ENCODE measurements around the gene GADL1.

Gene GADL1

GRCh38 chr3:30893678-30894325 is 659 bp downstream of the GADL1 start:
- TF ChIP-seq CTCF (IDR thresholded peaks at IDR 0.05; ENCODE audit: extremely low read depth, insufficient read depth, missing control alignments), result no peak
- DNase-seq (ENCODE audit: low spot score), result no peak

GRCh38 chr3:30890907-30891306 is 3.6 kb downstream of the GADL1 start:
- in situ Hi-C loops (cut with MboI; ENCODE audit: low pct_unique_long_range_greater_than_20kb, low sequenced_read_pairs, unreplicated experiment), result no loop called here
- no peak for DNase-seq (ENCODE audit: low spot score)
- no peak for TF ChIP-seq CTCF (IDR thresholded peaks at IDR 0.05; ENCODE audit: extremely low read depth, insufficient read depth, missing control alignments)

More at GRCh38 chr3:30893678-30894325, 659 bp downstream of the GADL1 start:
- in situ Hi-C loops (cut with MboI; ENCODE audit: low pct_unique_long_range_greater_than_20kb, low sequenced_read_pairs, unreplicated experiment), result no loop called here

GRCh38 chr3:30886888-30887287 is 7.6 kb downstream of the GADL1 start:
- in situ Hi-C loops (cut with MboI; ENCODE audit: low pct_unique_long_range_greater_than_20kb, low sequenced_read_pairs, unreplicated experiment), result no loop called here
- no peak for TF ChIP-seq CTCF (IDR thresholded peaks at IDR 0.05; ENCODE audit: extremely low read depth, insufficient read depth, missing control alignments)
- DNase-seq (ENCODE audit: low spot score), result no peak

DNA sequence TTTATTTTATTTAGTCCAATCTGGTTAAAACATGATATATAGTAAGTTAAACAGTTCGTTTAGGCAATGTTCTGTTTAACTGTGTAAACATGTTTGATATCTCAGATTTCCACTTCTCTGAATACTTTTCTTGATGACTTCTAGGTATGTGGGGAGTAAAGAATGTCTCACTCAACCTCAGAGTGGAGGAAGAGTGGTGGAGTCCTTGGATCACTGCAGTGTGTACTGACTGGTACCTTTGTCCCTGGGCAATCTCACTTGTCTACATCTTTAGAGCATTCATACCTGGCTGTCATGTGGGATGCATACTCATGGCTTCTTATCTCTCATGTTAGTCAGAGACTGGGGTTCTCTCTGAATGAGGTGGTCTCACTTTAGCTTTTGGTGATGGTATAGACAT is 15.6 kb downstream of the GADL1 start:
- in situ Hi-C loops (cut with MboI; ENCODE audit: low pct_unique_long_range_greater_than_20kb, low sequenced_read_pairs, unreplicated experiment), result no loop called here
- no peak for DNase-seq (ENCODE audit: low spot score)
- TF ChIP-seq CTCF (IDR thresholded peaks at IDR 0.05; ENCODE audit: extremely low read depth, insufficient read depth, missing control alignments), result no peak

- in situ Hi-C loops (cut with MboI; ENCODE audit: low pct_unique_long_range_greater_than_20kb, low sequenced_read_pairs, unreplicated experiment), result no loop called here
Measured at GRCh38 chr3:30875505-30875904, 19.0 kb downstream of the GADL1 start.

DNA sequence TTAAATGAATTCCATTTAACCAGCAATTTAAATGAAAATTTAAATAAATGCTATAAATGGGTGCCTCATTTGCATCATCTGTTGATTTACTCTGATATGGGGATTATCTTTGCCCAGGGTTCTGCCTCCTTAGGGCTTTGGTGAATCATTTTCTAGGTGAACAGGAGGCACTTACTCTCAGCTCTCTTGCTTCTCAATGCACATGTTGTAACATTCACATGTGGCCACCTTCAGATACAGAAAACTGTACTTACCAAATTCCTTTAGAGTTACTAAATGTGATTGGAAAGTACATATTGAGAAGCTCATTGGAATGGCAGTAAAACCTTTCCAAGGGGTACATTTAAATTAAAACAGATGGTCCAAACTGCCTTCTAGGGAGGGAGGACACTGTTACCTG is 20.8 kb downstream of the GADL1 start:
- in situ Hi-C loops (cut with MboI; ENCODE audit: low pct_unique_long_range_greater_than_20kb, low sequenced_read_pairs, unreplicated experiment), result no loop called here
- TF ChIP-seq CTCF (IDR thresholded peaks at IDR 0.05; ENCODE audit: extremely low read depth, insufficient read depth, missing control alignments), result no peak
- DNase-seq (ENCODE audit: low spot score), result no peak

More at GRCh38 chr3:30875505-30875904, 19.0 kb downstream of the GADL1 start:
- no peak for TF ChIP-seq CTCF (IDR thresholded peaks at IDR 0.05; ENCODE audit: extremely low read depth, insufficient read depth, missing control alignments)
- DNase-seq (ENCODE audit: low spot score), result no peak
